PC-3 (cell line): ENCODE measurements around the gene GULP1.

ENCODE experiments used
- CTCF ChIP-seq: fragments of 300-600 bp; sonication (generic); conservative IDR thresholded peaks from 2 replicates; pipeline ENCODE4 v1.5.1; 2017; ENCODE audit warnings: antibody characterized with exemption, low read depth, mild to moderate bottlenecking, low read length
- EZH2 ChIP-seq: fragments of 300-600 bp; sonication (generic); IDR thresholded peaks from one replicate; pipeline ENCODE4 v1.6.1; 2017; ENCODE audit warnings: antibody characterized with exemption, mild to moderate bottlenecking, low read length; ENCODE audit not compliant: unreplicated experiment
- EZH2phosphoT487 ChIP-seq: fragments of 300-600 bp; sonication (generic); IDR thresholded peaks from 2 replicates; pipeline ENCODE4 v1.6.1; 2018; ENCODE audit warnings: mild to moderate bottlenecking, antibody characterized with exemption, low read length, borderline replicate concordance

GRCh38 chr2:188569431-188570165 lies 277.9 kb downstream of the GULP1 start:
- TF ChIP-seq CTCF (no peak), EZH2 (no peak), EZH2phosphoT487 (no peak)
